GM21825 (cell line): ENCODE measurements around the gene SH2B2.
"Not testable (repeated sequence)": the region's sequence is repeated elsewhere in the genome, so short reads cannot be mapped to it uniquely, and the experiment has no call there.

ENCODE experiments used
- ATAC-seq: cut with Tn5 transposase; IDR thresholded peaks from one replicate; pipeline ENCODE4 v1.9.1; 2021; ENCODE audit warnings: mild to moderate bottlenecking, moderate library complexity; ENCODE audit not compliant: unreplicated experiment

Gene SH2B2

GRCh38 chr7:102303669-102304422 is 17.2 kb downstream of the SH2B2 start:
- ATAC-seq, result no peak

GRCh38 chr7:102304668-102305067 is 18.0 kb downstream of the SH2B2 start:
- no peak for ATAC-seq

GRCh38 chr7:102305414-102306268 is 19.0 kb downstream of the SH2B2 start:
- peak; percentile 35 for ATAC-seq

GRCh38 chr7:102306916-102307677 is 20.4 kb downstream of the SH2B2 start:
- ATAC-seq, result peak; percentile 73

GRCh38 chr7:102310414-102310815 is 23.7 kb downstream of the SH2B2 start:
- ATAC-seq, result no peak

- no peak for ATAC-seq
These were observed 25.6 kb downstream of the SH2B2 start for GRCh38 chr7:102312317-102312716.

GRCh38 chr7:102313997-102314780 is 27.5 kb downstream of the SH2B2 start:
- no peak for ATAC-seq

- no peak for ATAC-seq
These were observed 30.8 kb downstream of the SH2B2 start for GRCh38 chr7:102317231-102318059.

- no peak for ATAC-seq
These were observed 31.9 kb downstream of the SH2B2 start for GRCh38 chr7:102318482-102318971.

GRCh38 chr7:102319671-102320070 is 33.0 kb downstream of the SH2B2 start:
- ATAC-seq, result no peak

- no peak for ATAC-seq
These were observed 33.5 kb downstream of the SH2B2 start for GRCh38 chr7:102320181-102320580.

- ATAC-seq, result no peak
These were observed 34.1 kb downstream of the SH2B2 start for GRCh38 chr7:102320601-102321350.

- ATAC-seq, result no peak
These were observed 34.9 kb downstream of the SH2B2 start for GRCh38 chr7:102321351-102322201.

GRCh38 chr7:102322202-102322715 is 35.6 kb downstream of the SH2B2 start:
- ATAC-seq, result no peak

- ATAC-seq, result no peak
These were observed 37.2 kb downstream of the SH2B2 start for GRCh38 chr7:102323914-102324195.

GRCh38 chr7:102325106-102325505 is 38.4 kb downstream of the SH2B2 start:
- ATAC-seq, result not testable (repeated sequence)

GRCh38 chr7:102326157-102326889 is 39.7 kb downstream of the SH2B2 start:
- no peak for ATAC-seq
